ENCODE data around the gene FBXO31. TPM values are rescaled to one million over a fixed set of nuclear protein-coding genes. Genes with fewer than 3 reads are reported as not detected.

The FBXO31 gene
- total RNA-seq, 2 donors from 2014 or later, result 18.6 to 22.1 TPM

GRCh38 chr16:87371261-87371866, 12.2 kb downstream of the FBXO31 start:
- Mint-ChIP-seq H3K4me3 (no peak overlapping the region), H3K9me3 (no peaks in the 10 kb centered on the region), H3K27ac (peak overlapping the region; percentile 12), H3K4me1 (no peaks in the 10 kb centered on the region), H3K36me3 (ENCODE audit: low read depth) (peaks cover 3% of the 10 kb centered on the region), H3K27me3 (ENCODE audit: insufficient read depth) (no peaks in the 10 kb centered on the region)
- peak overlapping the region; percentile 66 for H3K27ac ChIP-seq (ENCODE audit: low read depth, low read length)
- H3K9ac ChIP-seq (ENCODE audit: extremely low read depth, low read length, poor library complexity, severe bottlenecking), result no peak overlapping the region
- H3K9me3 ChIP-seq (ENCODE audit: control insufficient read depth, low read length), result no peaks in the 10 kb centered on the region
- H3K36me3 ChIP-seq (ENCODE audit: control insufficient read depth, insufficient read depth, low read length), result peaks cover 8% of the 10 kb centered on the region
- no peak overlapping the region for H3K4me3 ChIP-seq (ENCODE audit: low read length)
- no peaks in the 10 kb centered on the region for H3K27me3 ChIP-seq (ENCODE audit: control insufficient read depth, insufficient read depth, low read length, poor library complexity, severe bottlenecking)
- no peaks in the 10 kb centered on the region for H3K4me1 ChIP-seq (ENCODE audit: control insufficient read depth, insufficient read depth, low read length)
- TF ChIP-seq CTCF (conservative IDR thresholded peaks at IDR 0.05), result no peak
- WGBS, 2 experiments (ENCODE audit: insufficient coverage in 1 of 2, insufficient read length in 1 of 2), result 91 to 93% methylated on average over 8 to 20 of the region's 20 CpGs
- no peak for DNase-seq

- peak overlapping the region; percentile 39 for H3K27ac Mint-ChIP-seq
- H3K36me3 ChIP-seq (ENCODE audit: control insufficient read depth, insufficient read depth, low read length), result peaks cover 8% of the 10 kb centered on the region
Observed at GRCh38 chr16:87369796-87370719, 13.5 kb downstream of the FBXO31 start.

More at GRCh38 chr16:87369796-87370719, 13.5 kb downstream of the FBXO31 start:
- 83 to 88% methylated on average over 10 to 15 of the region's 16 CpGs for WGBS, 2 experiments (ENCODE audit: insufficient coverage in 1 of 2, insufficient read length in 1 of 2)
- no peaks in the 10 kb centered on the region for H3K27me3 Mint-ChIP-seq (ENCODE audit: insufficient read depth)
- no peaks in the 10 kb centered on the region for H3K4me1 ChIP-seq (ENCODE audit: control insufficient read depth, insufficient read depth, low read length)
- TF ChIP-seq CTCF (conservative IDR thresholded peaks at IDR 0.05), result no peak
- no peaks in the 10 kb centered on the region for H3K27me3 ChIP-seq (ENCODE audit: control insufficient read depth, insufficient read depth, low read length, poor library complexity, severe bottlenecking)
- no peak overlapping the region for H3K9ac ChIP-seq (ENCODE audit: extremely low read depth, low read length, poor library complexity, severe bottlenecking)
- no peak overlapping the region for H3K4me3 ChIP-seq (ENCODE audit: low read length)
- no peak for DNase-seq
- H3K9me3 ChIP-seq (ENCODE audit: control insufficient read depth, low read length), result no peaks in the 10 kb centered on the region
- no peaks in the 10 kb centered on the region for H3K4me1 Mint-ChIP-seq
- peaks cover 5% of the 10 kb centered on the region for H3K36me3 Mint-ChIP-seq (ENCODE audit: low read depth)
- no peak overlapping the region for H3K4me3 Mint-ChIP-seq
- H3K9me3 Mint-ChIP-seq, result no peaks in the 10 kb centered on the region
- H3K27ac ChIP-seq (ENCODE audit: low read depth, low read length), result no peak overlapping the region

Data from endodermal cell (in vitro differentiated cells).